ENCODE measurements around the gene ARHGEF33. TPM values are rescaled to one million over a fixed set of nuclear protein-coding genes. Genes with fewer than 3 reads are reported as not detected.

Gene ARHGEF33
- total RNA-seq, 1 experiment from 2014 or later, result 0.41 TPM

GRCh38 chr2:39020383-39020782, 130.7 kb downstream of the ARHGEF33 start:
- TF ChIP-seq CTCF (IDR thresholded peaks at IDR 0.05), result no peak
- DNase-seq (ENCODE audit: low read depth, low spot score), result no peak
- ChIA-PET CTCF (no interaction called here), POLR2A (no interaction called here)
- Histone ChIP-seq H3K27me3 (ENCODE audit: control insufficient read depth, insufficient read depth, low read length) (no peaks in the 10 kb centered on the region), H3K4me3 (ENCODE audit: low read depth in 2 of 2, low read length in 2 of 2) (no peak overlapping the region), H3K4me1 (ENCODE audit: control insufficient read depth, insufficient read depth, low read length) (no peaks in the 10 kb centered on the region), H3K9me3 (ENCODE audit: control insufficient read depth, insufficient read depth, low read depth, low read length) (no peaks in the 10 kb centered on the region), H3K36me3 (ENCODE audit: control insufficient read depth, insufficient read depth, low read length) (peaks cover 8% of the 10 kb centered on the region), H3K27ac (ENCODE audit: low read length) (no peak overlapping the region)
- in situ Hi-C loops (cut with HindIII; ENCODE audit: low pct_unique_long_range_greater_than_20kb, low sequenced_read_pairs), result no loop called here
- ATAC-seq, result no peak
- no TSS peak for BruUV-seq (replicated peaks)
- intact Hi-C loops (cut with micrococcal nuclease; ENCODE audit: unreplicated experiment), result no loop called here

GRCh38 chr2:39022642-39023235, 133.1 kb downstream of the ARHGEF33 start:
- H3K36me3 ChIP-seq (ENCODE audit: control insufficient read depth, insufficient read depth, low read length), result peaks cover 8% of the 10 kb centered on the region
- BruUV-seq (replicated peaks), result no TSS peak
- ChIA-PET CTCF (no interaction called here), POLR2A (no interaction called here)
- DNase-seq (ENCODE audit: low read depth, low spot score) (no peak), ATAC-seq (no peak)
- no peak overlapping the region for H3K4me3 ChIP-seq (ENCODE audit: low read depth in 2 of 2, low read length in 2 of 2)
- intact Hi-C loops (cut with micrococcal nuclease; ENCODE audit: unreplicated experiment), result no loop called here
- no peaks in the 10 kb centered on the region for H3K4me1 ChIP-seq (ENCODE audit: control insufficient read depth, insufficient read depth, low read length)
- no peaks in the 10 kb centered on the region for H3K9me3 ChIP-seq (ENCODE audit: control insufficient read depth, insufficient read depth, low read depth, low read length)
- no peak for TF ChIP-seq TCF7L2 (IDR thresholded peaks at IDR 0.05; ENCODE audit: low read depth, low read length)
- TF ChIP-seq SIN3A (IDR thresholded peaks at IDR 0.05; ENCODE audit: borderline replicate concordance, insufficient read depth, low read depth, low read length), result no peak
- no peak for TF ChIP-seq CTCF (IDR thresholded peaks at IDR 0.05)
- TF ChIP-seq REST (IDR thresholded peaks at IDR 0.05; ENCODE audit: insufficient read depth in 1 of 2, low read depth in 2 of 2, low read length in 1 of 2), result no peak
- no peak for TF ChIP-seq POLR2AphosphoS5 (IDR thresholded peaks at IDR 0.05; ENCODE audit: low read depth, low read length)
- no peak overlapping the region for H3K27ac ChIP-seq (ENCODE audit: low read length)
- H3K27me3 ChIP-seq (ENCODE audit: control insufficient read depth, insufficient read depth, low read length), result no peaks in the 10 kb centered on the region
- in situ Hi-C loops (cut with HindIII; ENCODE audit: low pct_unique_long_range_greater_than_20kb, low sequenced_read_pairs), result no loop called here
